Measurements from ENCODE around the gene ERCC3.
"Not testable (repeated sequence)": the region's sequence is repeated elsewhere in the genome, so short reads cannot be mapped to it uniquely, and the experiment has no call there.

Gene ERCC3

DNA sequence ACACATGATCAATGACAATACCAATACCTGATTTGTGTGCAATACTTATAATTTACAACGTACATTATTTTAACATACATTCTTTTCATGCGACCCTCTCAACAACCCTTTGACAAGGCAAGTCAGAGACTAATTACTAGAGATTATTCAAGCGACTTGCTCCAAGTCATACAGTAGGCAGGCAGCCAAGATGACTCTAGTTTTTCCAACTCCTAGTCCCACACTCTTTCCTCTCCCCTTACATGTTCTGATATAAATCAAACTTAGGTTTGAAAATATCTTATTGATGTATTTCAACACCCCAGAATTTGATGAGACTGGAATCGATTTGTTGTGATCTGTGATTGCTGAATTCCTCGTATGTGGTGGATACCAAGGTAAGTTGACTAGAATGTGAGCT is 65.8 kb downstream of the ERCC3 start:
- TF ChIP-seq, protein P1, sequence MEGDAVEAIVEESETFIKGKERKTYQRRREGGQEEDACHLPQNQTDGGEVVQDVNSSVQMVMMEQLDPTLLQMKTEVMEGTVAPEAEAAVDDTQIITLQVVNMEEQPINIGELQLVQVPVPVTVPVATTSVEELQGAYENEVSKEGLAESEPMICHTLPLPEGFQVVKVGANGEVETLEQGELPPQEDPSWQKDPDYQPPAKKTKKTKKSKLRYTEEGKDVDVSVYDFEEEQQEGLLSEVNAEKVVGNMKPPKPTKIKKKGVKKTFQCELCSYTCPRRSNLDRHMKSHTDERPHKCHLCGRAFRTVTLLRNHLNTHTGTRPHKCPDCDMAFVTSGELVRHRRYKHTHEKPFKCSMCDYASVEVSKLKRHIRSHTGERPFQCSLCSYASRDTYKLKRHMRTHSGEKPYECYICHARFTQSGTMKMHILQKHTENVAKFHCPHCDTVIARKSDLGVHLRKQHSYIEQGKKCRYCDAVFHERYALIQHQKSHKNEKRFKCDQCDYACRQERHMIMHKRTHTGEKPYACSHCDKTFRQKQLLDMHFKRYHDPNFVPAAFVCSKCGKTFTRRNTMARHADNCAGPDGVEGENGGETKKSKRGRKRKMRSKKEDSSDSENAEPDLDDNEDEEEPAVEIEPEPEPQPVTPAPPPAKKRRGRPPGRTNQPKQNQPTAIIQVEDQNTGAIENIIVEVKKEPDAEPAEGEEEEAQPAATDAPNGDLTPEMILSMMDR (IDR thresholded peaks at IDR 0.05; ENCODE audit: low read length, missing control alignments) = no peak
- no peak for DNase-seq (ENCODE audit: low read depth)
- H3K4me3 ChIP-seq (replicated peaks; ENCODE audit: low read depth, low read length) = no peak overlapping the region

DNA sequence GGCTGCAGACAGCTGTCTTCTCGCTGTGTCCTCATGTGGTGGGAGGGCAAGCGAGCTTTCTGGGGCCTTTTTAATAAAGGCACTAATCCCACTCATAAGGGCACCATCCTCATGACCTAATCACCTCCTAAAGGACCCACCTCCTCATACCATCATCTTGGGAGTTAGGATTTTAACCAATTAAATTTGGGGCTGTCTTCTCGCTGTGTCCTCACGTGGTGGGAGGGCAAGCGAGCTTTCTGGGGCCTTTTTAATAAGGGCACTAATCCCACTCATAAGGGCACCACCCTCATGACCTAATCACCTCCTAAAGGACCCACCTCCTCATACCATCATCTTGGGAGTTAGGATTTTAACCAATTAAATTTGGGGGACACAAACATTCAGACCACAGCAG is 66.7 kb downstream of the ERCC3 start:
- not testable (repeated sequence) for H3K4me3 ChIP-seq (replicated peaks; ENCODE audit: low read depth, low read length); DNase-seq (ENCODE audit: low read depth)

DNA sequence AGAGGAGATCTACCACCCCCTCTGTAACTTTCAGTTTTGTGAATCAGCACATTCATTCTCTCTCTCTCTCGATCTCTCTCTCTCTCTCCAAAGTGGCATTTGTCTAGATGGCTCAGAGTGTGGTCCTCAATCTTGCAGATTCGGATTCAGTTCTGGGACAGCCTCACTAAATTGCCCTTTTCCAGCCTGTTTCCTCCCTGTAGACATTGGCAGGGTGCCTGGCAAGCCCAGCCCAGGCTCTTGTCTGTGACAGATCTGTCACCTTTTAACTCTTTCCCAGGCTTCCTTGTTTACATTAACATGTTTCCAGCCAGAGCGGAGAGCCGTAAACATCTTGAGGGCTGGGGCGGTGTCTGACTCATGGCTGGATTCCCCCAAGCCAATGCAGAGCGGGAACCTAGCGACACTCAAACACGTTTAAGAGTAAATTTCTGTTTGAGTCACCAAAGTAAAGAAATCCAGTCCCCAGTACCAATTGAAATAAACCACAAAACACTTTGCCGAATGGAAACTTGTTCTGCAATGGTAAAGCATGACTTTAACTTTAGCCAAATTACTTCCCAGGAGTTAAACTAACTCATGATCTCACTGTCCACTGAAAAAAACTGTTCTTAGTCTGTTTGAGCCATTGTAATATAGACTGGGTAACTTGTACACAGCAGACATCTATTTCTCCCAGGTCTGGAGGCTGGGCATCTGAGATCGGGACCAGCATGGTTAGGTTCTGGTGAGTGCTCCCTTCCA is 67.3 kb downstream of the ERCC3 start:
- DNase-seq (ENCODE audit: low read depth) = peak; percentile 56
- TF ChIP-seq, protein P1 (IDR thresholded peaks at IDR 0.05; ENCODE audit: low read length, missing control alignments) = no peak
- no peak overlapping the region for H3K4me3 ChIP-seq (replicated peaks; ENCODE audit: low read depth, low read length)

DNA sequence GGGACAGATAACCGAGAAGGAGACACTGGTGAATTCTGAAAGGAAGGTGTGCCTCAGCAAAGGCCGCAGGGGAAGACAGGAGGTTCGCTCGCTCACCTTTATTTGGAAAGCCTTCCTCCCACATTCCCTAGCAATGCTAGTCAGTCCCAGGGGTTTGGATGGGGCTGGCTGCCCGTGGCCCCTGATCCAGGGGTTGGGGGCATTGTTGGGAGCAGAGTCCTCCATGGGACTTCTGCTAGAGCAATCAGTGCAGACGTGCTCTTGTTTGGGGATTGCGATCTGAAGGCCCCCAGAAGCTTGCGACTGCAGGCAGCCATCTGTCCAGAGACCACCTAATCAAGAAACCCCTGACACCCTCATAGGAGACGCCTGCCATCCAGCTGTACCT is 67.8 kb downstream of the ERCC3 start:
- no peak for DNase-seq (ENCODE audit: low read depth)
- TF ChIP-seq, protein P1 (IDR thresholded peaks at IDR 0.05; ENCODE audit: low read length, missing control alignments) = no peak
- no peak overlapping the region for H3K4me3 ChIP-seq (replicated peaks; ENCODE audit: low read depth, low read length)

DNA sequence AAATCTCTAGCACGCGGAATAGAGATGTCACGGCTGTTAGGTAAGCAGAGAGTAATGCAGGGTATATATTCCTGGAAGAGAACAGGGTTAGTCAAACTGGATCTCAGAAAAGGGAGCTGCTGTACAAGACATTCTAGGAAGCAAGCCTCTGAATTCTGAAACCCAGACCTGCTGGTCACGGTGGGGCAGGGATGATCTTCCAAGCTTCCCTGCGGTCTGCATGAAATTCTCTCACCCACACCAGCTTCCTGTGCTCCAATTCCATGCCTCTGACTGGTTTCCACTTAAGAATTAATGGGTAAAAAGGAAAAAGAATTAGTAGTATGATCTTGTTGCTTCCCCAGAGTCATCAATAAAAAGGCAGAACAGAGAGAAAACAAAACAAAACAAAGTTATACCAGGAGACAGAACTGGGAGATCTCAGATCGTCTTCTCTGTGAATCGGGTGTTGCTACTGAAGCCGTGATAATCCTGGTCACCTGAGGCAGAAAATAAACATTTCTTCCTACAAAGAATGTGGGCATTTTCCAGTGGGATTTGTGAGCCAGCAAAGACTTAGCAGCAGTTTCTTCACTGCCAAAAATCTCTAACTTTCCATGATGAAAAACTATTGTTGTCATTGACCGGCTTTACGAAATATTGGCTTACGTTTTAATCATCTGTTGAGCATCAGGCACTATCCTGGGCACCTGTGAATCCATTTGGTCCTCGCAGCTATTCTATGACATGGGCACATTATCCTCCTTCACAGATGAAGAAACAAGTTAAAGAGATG is 68.6 kb downstream of the ERCC3 start:
- H3K4me3 ChIP-seq (replicated peaks; ENCODE audit: low read depth, low read length) = no peak overlapping the region
- TF ChIP-seq, protein P1 (IDR thresholded peaks at IDR 0.05; ENCODE audit: low read length, missing control alignments) = no peak
- DNase-seq (ENCODE audit: low read depth) = peak; percentile 34

DNA sequence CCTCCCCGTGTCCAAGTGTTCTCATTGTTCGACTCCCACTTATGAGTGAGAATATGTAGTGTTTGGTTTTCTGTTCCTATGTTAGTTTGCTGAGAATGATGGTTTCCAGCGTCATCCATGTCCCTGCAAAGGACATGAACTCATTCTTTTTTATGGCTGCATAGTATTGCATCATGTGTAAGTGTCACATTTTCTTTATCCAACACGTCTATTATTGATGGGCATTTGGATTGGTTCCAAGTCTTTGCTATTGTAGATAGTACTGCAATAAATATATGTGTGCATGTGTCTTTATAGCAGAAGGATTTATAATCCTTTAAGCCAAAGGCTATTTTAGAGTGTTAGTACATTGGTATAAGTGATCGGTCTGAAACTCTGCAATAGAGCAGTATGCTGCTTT is 69.8 kb downstream of the ERCC3 start:
- DNase-seq (ENCODE audit: low read depth); H3K4me3 ChIP-seq (replicated peaks; ENCODE audit: low read depth, low read length): not testable (repeated sequence)

DNA sequence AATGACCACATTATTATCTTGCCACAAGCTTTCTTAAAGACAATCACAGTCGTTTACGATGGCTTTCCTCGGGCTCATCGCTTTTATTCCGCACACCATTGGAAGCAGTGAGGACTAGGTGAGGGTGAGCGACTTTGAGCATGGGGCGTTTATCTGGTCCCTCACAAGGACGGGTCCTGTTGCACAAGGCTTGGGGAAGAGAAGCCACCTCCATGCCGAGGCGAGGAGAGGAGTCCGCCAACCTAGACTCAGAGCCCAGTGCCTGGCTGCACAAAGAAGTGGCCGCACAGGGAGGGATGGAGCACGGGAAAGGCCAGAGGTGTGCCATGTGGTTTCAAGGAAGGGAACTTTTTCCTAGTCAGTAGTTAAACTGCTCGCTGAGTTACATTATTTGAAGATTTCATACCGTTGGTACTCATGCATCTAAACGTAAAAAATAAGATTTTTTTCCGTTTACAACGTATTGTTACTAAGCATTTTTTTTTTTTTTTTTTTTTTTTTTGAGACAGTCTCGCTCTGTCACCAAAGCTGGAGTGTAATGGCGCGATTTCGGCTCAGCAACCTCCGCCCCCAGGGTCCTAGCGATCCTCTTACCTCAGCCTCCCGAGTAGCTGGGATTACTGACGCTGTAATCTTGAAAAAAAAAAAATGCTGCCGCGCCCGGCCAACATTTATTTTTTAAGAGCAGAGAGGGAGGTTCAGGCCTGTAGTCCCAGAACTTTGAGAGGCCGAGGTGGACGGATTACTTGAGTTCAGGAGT is 73.0 kb downstream of the ERCC3 start:
- DNase-seq (ENCODE audit: low read depth) = no peak
- TF ChIP-seq, protein P1 (IDR thresholded peaks at IDR 0.05; ENCODE audit: low read length, missing control alignments) = no peak
- H3K4me3 ChIP-seq (replicated peaks; ENCODE audit: low read depth, low read length) = no peak overlapping the region

Data from fibroblast of pulmonary artery (primary cell).